Stimulated activated CD4-positive, alpha-beta T cell treated with anti-CD3 and anti-CD28 coated beads, Interleukin-15, amount 100 ng/mL, for 48 hours (primary cell): ENCODE data around the gene AHCY.
"Not testable (repeated sequence)": the region's sequence is repeated elsewhere in the genome, so short reads cannot be mapped to it uniquely, and the experiment has no call there.

ENCODE experiments used
- DNase-seq, 2 donors: peaks; one replicate each; pipeline ENCODE4 v3.0.0-alpha.2; 2020; ENCODE audit warnings: low read depth in 2 of 2

The AHCY gene

DNA sequence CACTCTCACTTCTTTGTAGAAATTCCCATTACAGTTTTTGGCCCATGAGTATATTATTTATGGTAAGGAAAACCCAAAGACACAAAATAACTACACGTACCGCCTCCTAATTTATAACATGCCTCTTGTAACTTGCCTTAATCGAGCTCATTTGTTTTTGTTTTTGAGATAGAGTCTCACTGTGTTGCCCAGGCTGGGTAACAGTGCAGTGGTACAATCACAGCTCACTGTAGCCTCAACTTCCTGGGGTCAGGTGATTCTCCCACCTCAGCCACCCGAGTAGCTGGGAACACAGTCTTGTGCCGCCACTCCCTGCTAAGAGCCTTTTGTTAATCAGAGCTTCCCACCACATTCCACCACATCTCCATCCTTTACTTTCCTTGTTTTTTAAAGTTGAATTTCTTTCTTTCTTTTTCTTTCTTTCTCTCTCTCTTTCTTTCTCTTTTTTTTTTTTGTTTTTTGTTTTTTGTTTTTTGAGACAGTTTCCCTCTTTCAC lies 46.5 kb downstream of the AHCY start:
- no peak for DNase-seq

DNA sequence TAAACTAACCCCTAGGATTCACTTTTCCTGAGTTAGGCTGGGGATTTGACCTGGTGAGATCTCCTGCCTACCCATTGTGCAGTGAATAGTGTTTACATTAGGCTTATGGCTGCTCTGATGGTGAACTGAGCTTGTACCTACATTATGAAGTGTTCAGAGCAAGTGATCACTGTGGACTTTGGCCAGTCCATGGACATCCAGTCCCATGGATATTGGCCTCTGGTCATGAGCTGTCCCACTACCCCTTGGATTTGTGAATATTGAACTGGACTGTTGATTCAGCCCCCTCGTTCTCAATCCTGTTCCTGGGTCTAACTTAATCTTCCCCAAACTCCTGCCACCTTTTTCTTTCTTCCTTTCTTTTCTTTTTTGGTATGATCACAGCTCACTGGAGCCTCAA lies 48.2 kb downstream of the AHCY start:
- DNase-seq, result no peak

DNA sequence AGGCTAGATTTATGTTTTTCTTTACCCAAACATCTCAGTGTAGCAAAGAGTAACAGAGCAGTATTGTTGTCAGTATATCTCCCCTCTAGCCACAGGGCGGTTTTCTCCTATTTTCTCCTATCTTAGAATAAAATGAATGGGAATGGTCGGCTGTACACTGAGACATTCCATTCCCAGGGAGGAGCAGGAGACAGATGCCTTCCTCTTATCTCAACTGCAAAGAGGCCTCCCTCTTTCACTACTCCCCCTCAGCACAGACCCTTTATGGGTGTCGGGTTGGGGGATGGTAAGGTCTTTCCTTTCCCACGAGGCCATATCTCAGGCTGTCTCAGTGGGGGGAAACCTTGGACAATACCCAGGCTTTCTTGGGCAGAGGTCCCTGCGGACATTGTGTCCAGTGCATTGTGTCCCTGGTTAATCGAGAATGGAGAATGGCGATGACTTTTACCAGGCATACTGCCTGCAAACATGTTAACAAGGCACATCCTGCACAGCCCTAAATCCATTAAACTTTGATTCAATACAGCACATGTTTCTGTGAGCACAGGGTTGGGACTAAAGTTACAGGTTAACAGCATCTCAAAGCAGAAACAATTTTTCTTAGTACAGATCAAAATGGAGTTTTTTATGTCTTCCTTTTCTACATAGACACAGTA lies 50.6 kb downstream of the AHCY start:
- DNase-seq, result not testable (repeated sequence)

DNA sequence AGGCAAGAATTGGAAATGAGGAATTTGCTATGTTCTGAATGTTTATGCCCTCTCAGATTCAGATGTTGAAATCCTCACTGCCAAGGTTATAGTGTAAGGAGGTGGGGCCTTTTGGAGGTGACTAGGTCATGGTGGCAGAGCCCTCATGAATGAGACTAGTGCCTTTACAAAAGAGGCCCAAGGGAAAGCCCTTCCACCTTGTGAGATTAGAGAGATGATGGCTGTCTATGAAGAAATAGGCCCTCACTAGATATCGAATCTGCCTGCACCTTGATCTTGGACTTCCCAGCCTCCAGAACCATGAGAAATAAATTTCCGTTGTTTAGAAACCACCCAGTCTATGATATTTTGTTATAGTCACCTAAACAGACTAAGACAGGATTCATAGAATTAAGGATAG lies 51.5 kb downstream of the AHCY start:
- DNase-seq, result no peak

DNA sequence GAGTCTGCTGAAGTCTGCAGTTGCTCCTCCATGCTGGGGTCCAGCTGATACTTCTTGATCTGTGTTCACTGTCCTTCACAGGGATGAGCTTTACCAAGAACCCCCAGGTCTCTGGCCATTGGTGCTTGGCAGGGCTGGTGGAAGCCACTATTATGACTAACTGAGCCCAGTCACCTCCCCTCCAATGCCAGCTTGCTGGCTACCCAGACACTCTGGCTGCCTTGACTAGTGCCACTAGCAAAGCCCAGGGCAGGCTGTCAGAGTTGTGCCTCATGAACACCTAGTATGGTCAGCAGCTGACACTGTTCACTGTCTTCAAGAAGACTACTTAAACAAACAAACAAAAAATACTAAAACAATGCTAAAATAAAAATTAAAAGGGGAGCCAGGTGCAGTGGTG lies 53.1 kb downstream of the AHCY start:
- no peak for DNase-seq

DNA sequence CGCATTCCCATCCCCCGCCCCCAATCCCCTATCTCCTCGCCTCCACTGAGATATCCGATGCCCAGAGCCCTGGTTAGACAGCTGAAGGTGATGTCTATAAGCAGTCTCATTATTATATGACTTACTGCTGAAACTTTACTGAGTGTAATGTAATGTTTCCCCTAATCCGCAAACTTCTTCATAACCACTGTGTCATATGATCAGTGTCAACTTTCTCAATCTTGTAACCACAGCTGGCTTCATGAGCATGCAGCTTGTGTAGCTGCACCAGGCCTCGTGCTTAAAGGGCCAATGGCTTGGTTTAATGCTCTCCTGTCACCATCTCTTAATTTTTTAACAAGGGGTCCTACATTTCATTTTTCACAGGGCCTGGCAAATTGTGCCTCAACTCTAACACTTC lies 53.9 kb downstream of the AHCY start:
- DNase-seq, result no peak

DNA sequence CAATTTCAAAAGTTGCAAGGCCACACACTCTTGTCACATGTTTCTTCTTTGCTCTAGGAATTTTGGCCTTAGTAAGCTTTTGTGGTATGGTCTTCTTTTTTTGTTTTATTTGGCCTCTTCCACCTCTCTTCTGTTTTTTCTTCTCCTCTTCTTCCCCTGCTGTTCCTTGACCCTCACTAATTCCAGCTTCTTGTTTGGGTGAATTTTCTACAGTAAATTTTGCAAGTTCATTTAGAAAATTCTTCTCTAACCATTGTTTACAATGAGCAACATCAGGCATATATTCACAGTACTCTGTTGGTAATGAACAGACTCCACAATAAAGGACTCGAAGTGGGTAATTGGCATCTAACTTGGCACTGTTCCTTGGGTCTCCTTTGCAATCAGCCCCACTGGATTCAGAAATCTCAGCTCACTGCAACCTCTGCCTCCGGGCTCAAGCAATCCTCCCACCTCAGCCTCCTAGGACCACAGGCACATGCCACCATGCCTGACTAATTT lies 57.0 kb downstream of the AHCY start:
- no peak for DNase-seq

DNA sequence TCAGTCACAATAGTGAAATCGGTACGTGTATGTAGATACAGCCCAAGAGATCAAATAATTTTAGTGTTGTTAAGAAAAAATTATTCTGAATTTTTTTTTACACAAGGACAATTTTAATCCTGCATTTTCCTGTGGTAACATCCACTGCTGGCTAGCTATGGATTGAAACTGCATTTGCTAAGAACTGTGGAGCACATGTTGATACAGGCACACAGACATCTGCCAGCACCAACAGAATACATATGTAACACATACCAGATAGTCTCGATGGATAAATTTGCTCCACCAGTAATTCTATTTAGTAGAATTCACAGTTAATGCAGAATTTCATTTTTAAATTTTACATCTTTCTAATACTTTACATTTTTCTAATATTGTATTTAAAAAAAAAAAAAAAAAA lies 59.8 kb downstream of the AHCY start:
- DNase-seq, result no peak

DNA sequence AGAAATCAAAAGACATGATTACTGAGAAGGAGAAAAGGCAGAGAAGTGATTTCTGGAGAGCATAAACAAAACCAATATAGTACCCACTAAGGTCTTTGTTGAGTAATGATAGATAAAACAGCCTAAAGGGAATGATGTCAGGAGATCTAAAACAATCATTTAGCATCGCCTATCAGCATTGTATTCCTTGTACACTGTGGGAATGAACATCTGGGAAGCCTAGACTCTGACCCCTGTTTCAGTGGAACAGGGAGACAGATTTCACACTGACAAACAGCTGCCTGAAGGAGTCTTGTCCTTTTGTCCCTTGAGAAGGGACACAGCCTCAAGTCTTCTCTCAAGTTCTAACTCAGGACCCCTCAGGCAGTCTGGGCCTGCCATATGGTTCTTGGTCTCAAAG lies 60.3 kb downstream of the AHCY start:
- DNase-seq, result no peak

DNA sequence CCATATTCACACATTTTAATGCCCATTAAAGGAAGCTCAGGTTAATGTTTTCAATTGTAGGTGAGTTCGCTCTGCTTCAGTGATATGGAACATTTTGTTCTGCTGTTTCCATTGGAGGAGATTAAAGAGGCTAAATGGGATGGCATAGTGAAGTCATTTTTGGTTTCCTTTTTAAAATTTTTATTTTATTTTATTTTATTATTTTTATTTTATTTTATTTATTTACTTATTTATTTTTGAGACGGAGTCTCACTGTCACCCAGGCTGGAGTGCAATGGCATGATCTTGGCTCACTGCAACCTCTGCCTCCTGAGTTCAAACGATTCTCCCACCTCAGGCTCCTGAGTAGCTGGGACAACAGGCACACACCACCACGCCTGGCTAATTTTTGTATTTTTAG lies 61.1 kb downstream of the AHCY start:
- DNase-seq, result not testable (repeated sequence)

DNA sequence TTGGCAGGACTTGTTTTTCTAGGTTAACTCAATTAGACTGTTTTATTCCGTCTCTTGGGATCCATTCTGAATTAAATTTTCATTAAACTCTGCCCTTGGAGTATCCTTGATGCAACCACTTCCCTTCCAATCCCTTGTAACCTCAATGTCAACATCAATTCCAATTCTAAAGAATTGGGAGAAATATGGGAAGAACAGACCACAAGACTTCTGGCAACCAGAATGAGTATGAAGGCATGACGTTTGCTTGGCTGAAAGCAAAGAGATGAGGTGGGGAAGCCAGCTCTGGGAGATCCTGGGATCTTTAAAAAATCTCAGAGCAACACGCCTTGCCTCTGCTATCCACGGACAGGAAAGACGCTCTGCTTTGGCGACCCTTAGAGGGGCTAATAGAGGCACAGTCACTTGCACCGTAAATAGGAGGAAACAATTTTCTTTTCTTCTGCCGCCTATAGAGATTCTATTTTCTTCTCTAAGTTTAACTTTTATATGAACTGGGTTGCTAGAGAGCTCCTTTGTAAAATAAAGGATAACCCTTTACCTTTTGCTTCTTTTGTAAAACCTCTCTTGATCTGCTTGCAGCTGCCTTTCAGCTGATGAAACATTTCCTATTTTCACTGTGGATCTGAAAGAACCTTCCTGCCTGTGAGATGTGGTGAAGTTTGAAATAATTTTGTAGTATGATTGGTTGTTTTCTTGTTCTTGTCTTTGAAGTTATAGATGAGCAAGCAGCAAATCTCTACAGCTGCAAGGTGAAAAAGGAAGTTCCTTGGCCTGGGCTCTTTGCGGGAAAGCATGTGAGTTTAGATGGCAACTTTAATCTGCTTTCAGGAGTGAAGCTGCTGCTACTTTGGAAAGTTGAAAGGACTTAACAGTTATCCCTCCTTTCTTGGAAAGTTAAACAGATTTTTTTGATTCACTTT lies 62.2 kb downstream of the AHCY start, which contains the start of gene ASIP:
Gene ASIP, plus strand, starts transcription at position 731 of the 923 bp plus-strand sequence. CDS start 18,952 bp downstream, outside the sequence.
- DNase-seq, result no peak

DNA sequence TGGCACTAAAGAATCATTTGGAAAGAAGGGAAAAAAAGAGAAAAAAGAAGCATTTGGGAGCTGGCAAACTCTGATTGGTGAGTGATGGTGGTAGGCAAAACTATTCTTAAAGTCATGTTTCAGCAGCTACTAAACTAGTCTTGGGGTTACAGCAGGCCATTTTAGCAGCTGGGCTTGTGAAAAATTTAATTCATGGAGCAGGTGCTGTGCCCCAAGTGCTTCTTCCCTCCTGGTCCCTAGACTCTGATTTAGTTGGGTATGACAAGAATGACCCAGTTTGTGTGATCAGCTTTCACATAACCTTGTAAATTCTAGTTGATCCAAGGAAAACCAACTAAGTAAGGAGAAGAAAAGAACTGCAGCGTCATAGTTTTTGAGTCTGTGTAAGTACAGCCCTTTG lies 63.0 kb downstream of the AHCY start:
- no peak for DNase-seq

DNA sequence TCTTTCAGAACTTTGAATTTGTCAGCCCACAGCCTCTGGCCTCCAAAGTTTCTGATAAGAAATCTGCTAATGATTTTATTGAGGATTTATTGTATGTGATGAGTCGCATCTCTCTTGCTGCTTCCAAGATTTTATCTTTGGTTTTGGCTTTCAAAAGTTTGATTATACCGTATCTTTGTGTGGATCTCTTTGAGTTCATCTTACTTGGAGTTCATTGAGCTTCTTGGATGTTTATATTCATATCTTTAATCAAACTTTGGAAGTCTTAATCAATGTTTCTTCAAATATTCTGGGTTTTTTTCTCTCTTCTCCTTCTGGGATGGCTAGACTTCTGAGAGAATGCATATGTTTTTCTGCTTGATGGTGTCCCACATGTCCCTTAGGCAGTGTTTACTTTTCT lies 65.2 kb downstream of the AHCY start:
- no peak for DNase-seq

DNA sequence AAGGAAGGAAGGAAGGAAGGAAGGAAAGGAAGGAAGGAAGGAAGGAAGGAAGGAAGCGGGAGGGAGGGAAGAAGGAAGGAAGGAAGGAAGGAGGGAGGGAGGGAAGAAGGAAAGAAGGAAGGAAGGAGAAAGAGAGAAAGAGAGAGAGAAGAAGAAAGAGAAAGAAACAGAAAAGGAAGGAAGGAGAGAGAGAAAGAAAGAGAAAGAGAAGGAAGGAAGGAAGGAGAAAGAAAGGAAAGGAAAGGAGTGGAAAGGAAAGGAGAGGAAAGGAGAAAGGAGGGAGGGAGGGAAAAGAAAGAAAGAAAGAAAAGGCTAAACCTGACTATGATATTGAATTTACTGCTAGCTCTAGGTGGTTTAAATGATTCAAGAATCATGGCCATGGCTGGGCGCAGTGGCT lies 67.3 kb downstream of the AHCY start:
- no peak for DNase-seq

DNA sequence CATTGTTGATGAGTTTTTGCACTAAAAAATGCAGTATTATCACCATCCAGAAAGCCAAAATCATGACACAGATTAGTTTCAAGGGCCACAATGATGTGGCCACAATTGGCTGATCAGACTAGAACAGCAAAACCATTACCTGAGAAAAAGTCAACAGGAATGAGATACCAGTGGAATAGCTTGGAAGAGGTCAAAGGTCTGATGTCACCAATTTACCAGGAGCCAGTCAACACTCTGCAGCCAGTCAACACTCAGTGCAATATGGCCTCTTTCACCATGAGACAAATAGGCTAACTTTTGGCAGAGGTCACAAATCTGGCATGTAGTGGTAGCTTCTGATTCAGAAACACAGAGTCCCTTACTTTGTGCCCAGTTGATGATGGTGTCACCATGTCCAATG lies 69.5 kb downstream of the AHCY start:
- no peak for DNase-seq

DNA sequence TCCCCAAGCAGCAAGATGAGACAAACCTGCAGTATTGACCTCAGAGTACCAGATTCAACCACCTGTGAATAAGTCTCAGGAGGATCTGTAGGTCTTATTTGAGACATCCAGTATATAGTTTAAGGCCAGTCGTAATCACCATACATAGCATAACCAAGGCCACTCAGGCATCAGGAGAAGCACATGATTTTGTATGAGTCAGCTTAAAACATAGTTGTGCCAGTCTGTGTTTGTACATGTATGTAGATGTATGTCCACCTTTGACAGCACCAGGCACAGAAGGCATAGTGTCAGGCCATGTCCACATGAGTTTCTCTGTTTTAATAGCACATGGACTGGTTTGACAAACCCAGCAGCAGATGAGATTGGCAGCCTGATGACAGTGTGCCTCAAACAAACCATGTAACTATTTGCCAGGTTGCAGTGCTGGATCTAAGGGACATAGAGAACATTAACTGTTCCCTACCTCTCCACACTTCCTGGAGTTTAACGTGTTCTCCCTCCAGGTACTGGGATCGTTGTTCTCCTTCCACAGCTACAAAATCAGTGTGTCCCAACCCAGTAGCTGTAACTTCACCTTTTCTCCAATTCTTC lies 70.6 kb downstream of the AHCY start:
- no peak for DNase-seq

DNA sequence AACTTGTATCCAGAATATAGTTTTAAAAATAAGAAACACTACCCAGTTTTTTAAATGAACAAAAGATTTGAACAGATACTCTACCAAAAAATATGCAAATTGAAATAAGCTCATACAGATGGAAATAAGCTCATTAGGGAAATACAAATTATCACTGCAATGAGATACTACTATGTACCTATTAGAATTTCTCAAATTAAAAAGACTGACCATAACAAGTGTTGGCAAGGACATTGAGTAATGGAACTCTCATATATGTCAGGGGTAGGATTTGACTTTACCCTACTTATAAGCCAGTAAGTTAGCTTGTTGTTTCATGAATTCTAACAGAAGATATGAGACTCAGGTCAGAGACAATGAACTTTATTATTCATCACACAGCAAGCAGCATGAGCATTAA lies 71.5 kb downstream of the AHCY start:
- no peak for DNase-seq
